Ishikawa (cell line): Measurements from ENCODE around the gene PDE4D.

Source experiments
- CEBPB ChIP-seq: IDR thresholded peaks from 2 replicates; pipeline ENCODE4 v1.6.1; 2012
- CREB1 ChIP-seq: IDR thresholded peaks from 2 replicates; pipeline ENCODE4 v1.6.1; 2012; ENCODE audit warnings: low read depth
- EGR1 ChIP-seq: IDR thresholded peaks from 2 replicates; pipeline ENCODE4 v1.6.1; 2012
- EP300 ChIP-seq: IDR thresholded peaks from 2 replicates; pipeline ENCODE4 v1.6.1; 2012; ENCODE audit warnings: borderline replicate concordance
- FOXM1 ChIP-seq: IDR thresholded peaks from 2 replicates; pipeline ENCODE4 v1.6.1; 2012; ENCODE audit warnings: low read depth, borderline replicate concordance
- MAX ChIP-seq: IDR thresholded peaks from 2 replicates; pipeline ENCODE4 v1.6.1; 2012
- NFIC ChIP-seq: IDR thresholded peaks from 2 replicates; pipeline ENCODE4 v1.6.1; 2012
- RAD21 ChIP-seq: IDR thresholded peaks from 2 replicates; pipeline ENCODE4 v1.6.1; 2012; ENCODE audit warnings: low read depth
- REST ChIP-seq: IDR thresholded peaks from 2 replicates; pipeline ENCODE4 v1.6.1; 2012; ENCODE audit warnings: low read depth, mild to moderate bottlenecking
- TAF1 ChIP-seq: IDR thresholded peaks from 2 replicates; pipeline ENCODE4 v1.6.1; 2012; ENCODE audit warnings: low read depth, mild to moderate bottlenecking
- TCF12 ChIP-seq: IDR thresholded peaks from 2 replicates; pipeline ENCODE4 v1.6.1; 2012; ENCODE audit warnings: low read depth
- TEAD4 ChIP-seq: IDR thresholded peaks from 2 replicates; pipeline ENCODE4 v1.6.1; 2012
- USF1 ChIP-seq: IDR thresholded peaks from 2 replicates; pipeline ENCODE4 v1.6.1; 2012
- YY1 ChIP-seq: IDR thresholded peaks from 2 replicates; pipeline ENCODE4 v1.6.1; 2012; ENCODE audit warnings: low read depth
- ZBTB7A ChIP-seq: IDR thresholded peaks from 2 replicates; pipeline ENCODE4 v1.6.1; 2012; ENCODE audit warnings: low read depth

PDE4D gene

GRCh38 chr5:59099995-59100345, 793.6 kb downstream of the PDE4D start:
- TF ChIP-seq EP300: no peak
- TF ChIP-seq EGR1: no peak
- no peak for TF ChIP-seq CREB1
- no peak for TF ChIP-seq USF1
- TF ChIP-seq ZBTB7A: no peak
- TF ChIP-seq REST: no peak

- TF ChIP-seq ZBTB7A (no peak), USF1 (no peak), CREB1 (no peak), TCF12 (no peak), TEAD4 (no peak), MAX (no peak), TAF1 (no peak), EP300 (no peak), RAD21 (no peak), YY1 (no peak), FOXM1 (no peak), EGR1 (no peak)
Measured at GRCh38 chr5:59099270-59099994, 794.1 kb downstream of the PDE4D start.

- TF ChIP-seq EGR1 (no peak), REST (no peak), TCF12 (no peak), TEAD4 (no peak), ZBTB7A (no peak), YY1 (no peak), RAD21 (no peak), TAF1 (no peak)
Measured at GRCh38 chr5:59098743-59099142, 794.8 kb downstream of the PDE4D start.

GRCh38 chr5:59097712-59098111, 795.8 kb downstream of the PDE4D start:
- TF ChIP-seq RAD21 (no peak), MAX (no peak), FOXM1 (no peak), CEBPB (no peak), TAF1 (no peak), USF1 (no peak), REST (no peak), YY1 (no peak), ZBTB7A (no peak), CREB1 (no peak), TEAD4 (no peak), EP300 (no peak), EGR1 (no peak), TCF12 (no peak), NFIC (no peak)
